Lower lobe of right lung (tissue), 2 donors: ENCODE measurements around the gene DUOX2. TPM values are rescaled to one million over a fixed set of nuclear protein-coding genes. Genes with fewer than 3 reads are reported as not detected.
"Not testable (repeated sequence)": the region's sequence is repeated elsewhere in the genome, so short reads cannot be mapped to it uniquely, and the experiment has no call there.

Experiments
- ATAC-seq, 2 donors: fragments of 200-7000 bp; cut with Tn5 transposase; one replicate each; pipeline ENCODE4 v1.9.1; 2020 to 2022; ENCODE audit warnings: mild to moderate bottlenecking in 2 of 2, moderate library complexity in 2 of 2
- DNase-seq: peaks from one replicate; pipeline ENCODE4 v3.0.0-alpha.2; 2020
- H3K27ac ChIP-seq: fragments of 200-600 bp; one replicate; pipeline ENCODE4 v1.8.0; 2022
- H3K27me3 ChIP-seq: fragments of 200-600 bp; one replicate; pipeline ENCODE4 v1.8.0; 2022; ENCODE audit warnings: low read depth
- H3K36me3 ChIP-seq: fragments of 200-600 bp; one replicate; pipeline ENCODE4 v1.8.0; 2022; ENCODE audit warnings: mild to moderate bottlenecking
- H3K4me1 ChIP-seq: fragments of 200-600 bp; one replicate; pipeline ENCODE4 v1.8.0; 2022
- H3K4me3 ChIP-seq: fragments of 200-600 bp; one replicate; pipeline ENCODE4 v1.8.0; 2022; ENCODE audit warnings: mild to moderate bottlenecking
- H3K9me3 ChIP-seq: fragments of 200-600 bp; one replicate; pipeline ENCODE4 v1.8.0; 2022
- CTCF ChIP-seq: fragments of 200-600 bp; IDR thresholded peaks from one replicate; pipeline ENCODE4 v1.8.0; 2022; ENCODE audit warnings: antibody characterized with exemption, mild to moderate bottlenecking
- intact Hi-C: fragments of 100-400 bp; cut with DNase I; formaldehyde crosslinking; loops from one replicate; pipeline ENCODE4 v1.11.0; 2022
- total RNA-seq: library from RNA; stranded (reverse); fragmentation: NEBNext Ultra II Directional; extraction: Animal tissue kit (Norgen Biotek cat#: 25700); gene quantifications from one replicate; pipeline ENCODE4 v1.2.1, GENCODE V29; 2021
- donor health status: DM: no; HTN: yes; CAD: no; lungs with severe emphysema.

Gene DUOX2
- total RNA-seq, 1 donor from 2014 or later = 4.0 TPM

- Histone ChIP-seq H3K27ac (peak overlapping the region; percentile 37), H3K36me3 (peaks cover 21% of the 10 kb centered on the region), H3K4me1 (peaks cover 26% of the 10 kb centered on the region), H3K4me3 (no peak overlapping the region), H3K27me3 (peaks cover 26% of the 10 kb centered on the region), H3K9me3 (no peaks in the 10 kb centered on the region)
- peak; percentile 4 to 72 for ATAC-seq
- DNase-seq = peak; percentile 82
- intact Hi-C loops = no loop called here
- no peak for TF ChIP-seq CTCF
Measured at GRCh38 chr15:45138814-45139765, 25.1 kb upstream of the DUOX2 start.

- ATAC-seq (no peak), DNase-seq (no peak)
- peaks cover 33% of the 10 kb centered on the region for H3K27me3 ChIP-seq
- H3K36me3 ChIP-seq = peaks cover 12% of the 10 kb centered on the region
- H3K4me3 ChIP-seq = no peak overlapping the region
- H3K9me3 ChIP-seq = no peaks in the 10 kb centered on the region
- H3K4me1 ChIP-seq = peaks cover 35% of the 10 kb centered on the region
- H3K27ac ChIP-seq = no peak overlapping the region
- intact Hi-C loops = no loop called here
- TF ChIP-seq CTCF = no peak
Measured at GRCh38 chr15:45137703-45138102, 23.7 kb upstream of the DUOX2 start.

- Histone ChIP-seq H3K36me3 (peaks cover 10% of the 10 kb centered on the region), H3K4me1 (peaks cover 44% of the 10 kb centered on the region), H3K27me3 (peaks cover 33% of the 10 kb centered on the region), H3K4me3 (no peak overlapping the region), H3K27ac (no peak overlapping the region), H3K9me3 (no peaks in the 10 kb centered on the region)
- ATAC-seq = no peak
- TF ChIP-seq CTCF = no peak
- DNase-seq = no peak
- intact Hi-C loops = no loop called here
Measured at GRCh38 chr15:45136378-45136764, 22.4 kb upstream of the DUOX2 start.

- intact Hi-C loops, H3K36me3 ChIP-seq, DNase-seq, H3K27ac ChIP-seq, H3K9me3 ChIP-seq, ATAC-seq, H3K4me3 ChIP-seq: not testable (repeated sequence)
- Histone ChIP-seq H3K27me3 (peaks cover 34% of the 10 kb centered on the region), H3K4me1 (peaks cover 41% of the 10 kb centered on the region)
Measured at GRCh38 chr15:45135705-45136377, 21.9 kb upstream of the DUOX2 start.

GRCh38 chr15:45134682-45135604, 21.0 kb upstream of the DUOX2 start:
- ATAC-seq (peak in 1 of 2 donors; percentile 4), DNase-seq (peak; percentile 70)
- intact Hi-C loops = no loop called here
- H3K27ac ChIP-seq = no peak overlapping the region
- peak overlapping the region; percentile 35 for H3K4me3 ChIP-seq
- H3K36me3 ChIP-seq = no peaks in the 10 kb centered on the region
- H3K4me1 ChIP-seq = peaks cover 35% of the 10 kb centered on the region
- H3K9me3 ChIP-seq = no peaks in the 10 kb centered on the region
- peaks cover 43% of the 10 kb centered on the region for H3K27me3 ChIP-seq
- no peak for TF ChIP-seq CTCF
